CD8-positive, alpha-beta memory T cell (primary cell): ENCODE data around the gene SLC9A9. TPM values are rescaled to one million over a fixed set of nuclear protein-coding genes. Genes with fewer than 3 reads are reported as not detected.

Experiments used
- CTCF ChIA-PET: fragments of 350-600 bp; sonication (Branson Sonifier 250); formaldehyde crosslinking; loops from one replicate; lab custom pipeline; 2021; ENCODE audit warnings: antibody characterized with exemption; lab: Charles Lee
- POLR2A ChIA-PET: fragments of 350-600 bp; sonication (Branson Sonifier 250); formaldehyde crosslinking; loops from one replicate; lab custom pipeline; 2021; ENCODE audit warnings: antibody characterized with exemption; lab: Charles Lee
- DNase-seq, 5 donors: peaks; one replicate each; pipeline versions ENCODE4 v3.0.0 to v3.0.0-alpha.2; 2020 to 2022; ENCODE audit warnings: mixed read lengths in 1 of 5
- H3K27ac ChIP-seq: one replicate; pipeline ENCODE4 v1.7.0; 2013; ENCODE audit warnings: low read depth, mild to moderate bottlenecking, low read length, moderate library complexity
- H3K27me3 ChIP-seq: 2 replicates; pipeline ENCODE4 v1.7.0; 2013; ENCODE audit warnings: low read length, mild to moderate bottlenecking; ENCODE audit not compliant: insufficient read depth, poor library complexity, severe bottlenecking
- H3K36me3 ChIP-seq: 2 replicates; pipeline ENCODE4 v1.7.0; 2013; ENCODE audit warnings: mild to moderate bottlenecking, low read length, moderate library complexity; ENCODE audit not compliant: insufficient read depth
- H3K4me1 ChIP-seq: 2 replicates; pipeline ENCODE4 v1.7.0; 2013; ENCODE audit warnings: mild to moderate bottlenecking, low read length, moderate library complexity; ENCODE audit not compliant: insufficient read depth
- H3K4me3 ChIP-seq: 2 replicates; pipeline ENCODE4 v1.7.0; 2013; ENCODE audit warnings: mild to moderate bottlenecking, low read length
- H3K9me3 ChIP-seq: 2 replicates; pipeline ENCODE4 v1.7.0; 2013; ENCODE audit warnings: mild to moderate bottlenecking, low read length
- H3K27ac Mint-ChIP-seq, 8 donors: one replicate each; pipeline ENCODE4 v1.8.0; 2020 to 2021; ENCODE audit warnings: mixed read lengths in 8 of 8, mild to moderate bottlenecking in 6 of 8, inconsistent platforms in 3 of 8, moderate library complexity in 3 of 8
- H3K27me3 Mint-ChIP-seq, 2 donors: one replicate each; pipeline ENCODE4 v1.8.0; 2020 to 2021; ENCODE audit warnings: mixed read lengths in 2 of 2, mild to moderate bottlenecking in 1 of 2, moderate library complexity in 1 of 2
- H3K36me3 Mint-ChIP-seq, 3 donors: one replicate each; pipeline ENCODE4 v1.8.0; 2020 to 2021; ENCODE audit warnings: mixed read lengths in 3 of 3, inconsistent platforms in 1 of 3, mild to moderate bottlenecking in 1 of 3
- H3K4me1 Mint-ChIP-seq, 3 donors: one replicate each; pipeline ENCODE4 v1.8.0; 2020 to 2021; ENCODE audit warnings: mixed read lengths in 3 of 3, inconsistent platforms in 1 of 3, mild to moderate bottlenecking in 1 of 3
- H3K4me3 Mint-ChIP-seq, 7 donors: one replicate each; pipeline ENCODE4 v1.8.0; 2020 to 2021; ENCODE audit warnings: mixed read lengths in 7 of 7, mild to moderate bottlenecking in 6 of 7, moderate library complexity in 4 of 7, inconsistent platforms in 2 of 7
- H3K9me3 Mint-ChIP-seq, 5 donors: one replicate each; pipeline ENCODE4 v1.8.0; 2020 to 2022; ENCODE audit warnings: mixed read lengths in 5 of 5, mild to moderate bottlenecking in 3 of 5, moderate library complexity in 2 of 5, inconsistent platforms in 1 of 5
- polyA plus RNA-seq: library from polyadenylated mRNA; unstranded; fragments of 300-500 nt; fragmentation: Illumina TruSeq; gene quantifications from one replicate; pipeline ENCODE4 v1.2.3, GENCODE V29; 2021
- total RNA-seq, 2 experiments: library from RNA; stranded (reverse); gene quantifications; one replicate each; pipeline ENCODE4 v1.2.3, GENCODE V29; 2021

Gene SLC9A9
- total and polyA plus RNA-seq, 3 experiments from 2014 or later: 1.2 to 18.0 (median 2.2) TPM

GRCh38 chr3:143360244-143360643, 488.0 kb downstream of the SLC9A9 start:
- no peak for DNase-seq
- Histone ChIP-seq H3K4me3 (no peak overlapping the region), H3K36me3 (no peaks in the 10 kb centered on the region), H3K9me3 (no peaks in the 10 kb centered on the region), H3K4me1 (peaks cover 12% of the 10 kb centered on the region), H3K27me3 (no peaks in the 10 kb centered on the region), H3K27ac (no peak overlapping the region)
- Mint-ChIP-seq H3K4me3 (no peak overlapping the region), H3K27ac (no peak overlapping the region), H3K27me3 (no peaks in the 10 kb centered on the region), H3K4me1 (peaks cover 3 to 21% (median 6%) of the 10 kb centered on the region in 3 donors), H3K9me3 (no peaks in the 10 kb centered on the region), H3K36me3 (peaks cover 14 to 32% (median 31%) of the 10 kb centered on the region in 3 donors)
- POLR2A ChIA-PET: no interaction called here
- CTCF ChIA-PET: no interaction called here

- H3K27ac ChIP-seq: no peak overlapping the region
- peaks cover 12% of the 10 kb centered on the region for H3K4me1 ChIP-seq
- H3K4me1 Mint-ChIP-seq: peaks cover 3 to 19% (median 6%) of the 10 kb centered on the region in 3 donors
- no peaks in the 10 kb centered on the region for H3K27me3 Mint-ChIP-seq
- no peak overlapping the region for H3K4me3 Mint-ChIP-seq
- CTCF ChIA-PET: no interaction called here
- POLR2A ChIA-PET: no interaction called here
- H3K9me3 Mint-ChIP-seq: no peaks in the 10 kb centered on the region
- no peak overlapping the region for H3K27ac Mint-ChIP-seq
- DNase-seq: no peak
- H3K36me3 Mint-ChIP-seq: peaks cover 14 to 37% (median 33%) of the 10 kb centered on the region in 3 donors
- no peaks in the 10 kb centered on the region for H3K9me3 ChIP-seq
- no peak overlapping the region for H3K4me3 ChIP-seq
- no peaks in the 10 kb centered on the region for H3K27me3 ChIP-seq
- no peaks in the 10 kb centered on the region for H3K36me3 ChIP-seq
Measured at GRCh38 chr3:143358793-143359491, 489.3 kb downstream of the SLC9A9 start.

DNA sequence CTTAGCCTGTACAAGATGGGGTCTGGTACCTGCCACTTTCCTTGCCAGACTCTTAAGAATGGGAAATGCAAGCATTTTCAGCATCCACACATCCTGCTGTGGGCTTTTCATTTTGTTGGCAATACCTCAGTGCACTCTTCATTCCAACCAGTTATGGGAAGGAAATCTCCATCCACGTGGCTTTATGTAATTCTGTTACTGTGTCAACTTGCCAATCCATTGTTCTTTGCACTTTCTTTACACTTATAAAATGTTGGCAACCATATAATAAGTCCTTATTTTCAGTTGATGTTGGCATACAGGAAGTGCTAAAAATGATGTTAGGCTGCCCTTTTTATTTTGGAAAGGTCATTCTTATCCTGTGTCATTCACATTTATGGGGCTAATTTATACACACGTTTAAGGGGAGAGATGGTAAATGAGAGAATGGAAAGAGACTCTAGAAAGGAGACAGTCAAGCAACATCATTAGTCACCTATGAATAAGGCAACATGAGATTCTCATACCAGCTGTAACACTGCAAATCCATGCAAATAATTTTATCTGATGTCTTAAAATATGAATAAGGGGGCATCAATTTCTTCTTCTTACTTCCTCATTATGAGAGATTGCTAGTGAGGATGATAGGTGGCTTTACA, 490.0 kb downstream of the SLC9A9 start:
- H3K27me3 Mint-ChIP-seq: no peaks in the 10 kb centered on the region
- Histone ChIP-seq H3K4me1 (peaks cover 12% of the 10 kb centered on the region), H3K4me3 (no peak overlapping the region), H3K36me3 (no peaks in the 10 kb centered on the region), H3K27me3 (no peaks in the 10 kb centered on the region), H3K9me3 (no peaks in the 10 kb centered on the region), H3K27ac (no peak overlapping the region)
- peaks cover 2 to 12% (median 5%) of the 10 kb centered on the region in 3 donors for H3K4me1 Mint-ChIP-seq
- no peak overlapping the region for H3K27ac Mint-ChIP-seq
- ChIA-PET CTCF (no interaction called here), POLR2A (no interaction called here)
- no peak overlapping the region for H3K4me3 Mint-ChIP-seq
- DNase-seq: no peak
- H3K36me3 Mint-ChIP-seq: peaks cover 14 to 37% (median 31%) of the 10 kb centered on the region in 3 donors
- no peaks in the 10 kb centered on the region for H3K9me3 Mint-ChIP-seq

- Mint-ChIP-seq H3K27me3 (no peaks in the 10 kb centered on the region), H3K4me1 (peaks cover 0 to 7% (median 0%) of the 10 kb centered on the region in 3 donors), H3K27ac (no peak overlapping the region), H3K9me3 (no peaks in the 10 kb centered on the region), H3K36me3 (peaks cover 14 to 37% (median 25%) of the 10 kb centered on the region in 3 donors), H3K4me3 (no peak overlapping the region)
- ChIA-PET POLR2A (no interaction called here), CTCF (no interaction called here)
- H3K9me3 ChIP-seq: no peaks in the 10 kb centered on the region
- H3K27me3 ChIP-seq: no peaks in the 10 kb centered on the region
- DNase-seq: no peak
- no peaks in the 10 kb centered on the region for H3K36me3 ChIP-seq
- no peak overlapping the region for H3K4me3 ChIP-seq
- no peak overlapping the region for H3K27ac ChIP-seq
- peaks cover 9% of the 10 kb centered on the region for H3K4me1 ChIP-seq
Measured at GRCh38 chr3:143357700-143358099, 490.6 kb downstream of the SLC9A9 start.

DNA sequence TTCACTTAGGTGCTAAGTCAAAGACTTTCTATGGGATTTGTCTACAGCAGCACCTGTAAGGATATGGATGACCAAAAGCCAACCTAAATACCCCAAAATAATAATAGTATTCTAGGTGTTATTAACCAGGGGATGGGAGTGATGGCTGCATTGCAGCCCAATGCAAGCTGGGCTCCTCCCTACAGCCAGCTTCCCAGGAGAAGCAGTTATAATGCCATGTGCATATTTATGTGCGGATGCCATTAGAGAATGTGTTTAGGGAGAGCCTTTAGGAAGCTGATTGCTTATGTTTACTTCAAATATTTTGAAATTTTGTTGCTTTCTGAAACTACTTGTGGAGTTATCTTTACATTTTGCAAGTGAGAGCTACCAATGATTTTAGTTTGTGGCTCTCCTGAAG, 491.4 kb downstream of the SLC9A9 start:
- no peaks in the 10 kb centered on the region for H3K9me3 ChIP-seq
- H3K4me3 ChIP-seq: no peak overlapping the region
- H3K4me1 ChIP-seq: peaks cover under 1% of the 10 kb centered on the region
- ChIA-PET POLR2A (no interaction called here), CTCF (no interaction called here)
- H3K9me3 Mint-ChIP-seq: no peaks in the 10 kb centered on the region
- H3K27me3 Mint-ChIP-seq: no peaks in the 10 kb centered on the region
- no peaks in the 10 kb centered on the region for H3K4me1 Mint-ChIP-seq
- H3K27me3 ChIP-seq: no peaks in the 10 kb centered on the region
- peaks cover 7 to 30% (median 18%) of the 10 kb centered on the region in 3 donors for H3K36me3 Mint-ChIP-seq
- no peak overlapping the region for H3K27ac ChIP-seq
- H3K36me3 ChIP-seq: no peaks in the 10 kb centered on the region
- no peak overlapping the region for H3K27ac Mint-ChIP-seq
- no peak overlapping the region for H3K4me3 Mint-ChIP-seq
- DNase-seq: no peak

GRCh38 chr3:143354342-143354741, 493.9 kb downstream of the SLC9A9 start:
- H3K36me3 Mint-ChIP-seq: peaks cover 0 to 20% (median 11%) of the 10 kb centered on the region in 3 donors
- H3K36me3 ChIP-seq: no peaks in the 10 kb centered on the region
- ChIA-PET POLR2A (no interaction called here), CTCF (no interaction called here)
- peaks cover 9 to 22% (median 9%) of the 10 kb centered on the region in 3 donors for H3K4me1 Mint-ChIP-seq
- H3K9me3 Mint-ChIP-seq: no peaks in the 10 kb centered on the region
- H3K27ac ChIP-seq: no peak overlapping the region
- H3K4me1 ChIP-seq: peaks cover 2% of the 10 kb centered on the region
- H3K27me3 Mint-ChIP-seq: no peaks in the 10 kb centered on the region
- DNase-seq: no peak
- no peak overlapping the region for H3K4me3 ChIP-seq
- H3K4me3 Mint-ChIP-seq: no peak overlapping the region
- no peaks in the 10 kb centered on the region for H3K9me3 ChIP-seq
- no peak overlapping the region for H3K27ac Mint-ChIP-seq
- no peaks in the 10 kb centered on the region for H3K27me3 ChIP-seq

- no peak overlapping the region for H3K4me3 Mint-ChIP-seq
- H3K27me3 Mint-ChIP-seq: no peaks in the 10 kb centered on the region
- no peaks in the 10 kb centered on the region for H3K9me3 Mint-ChIP-seq
- Histone ChIP-seq H3K4me3 (no peak overlapping the region), H3K4me1 (peaks cover 14% of the 10 kb centered on the region), H3K36me3 (no peaks in the 10 kb centered on the region), H3K9me3 (no peaks in the 10 kb centered on the region), H3K27ac (no peak overlapping the region), H3K27me3 (no peaks in the 10 kb centered on the region)
- peaks cover 18 to 35% (median 20%) of the 10 kb centered on the region in 3 donors for H3K4me1 Mint-ChIP-seq
- H3K27ac Mint-ChIP-seq: no peak overlapping the region
- CTCF ChIA-PET: no interaction called here
- POLR2A ChIA-PET: no interaction called here
- DNase-seq: no peak
- peaks cover 0 to 15% (median 5%) of the 10 kb centered on the region in 3 donors for H3K36me3 Mint-ChIP-seq
Measured at GRCh38 chr3:143352850-143353550, 495.3 kb downstream of the SLC9A9 start.
